Skeletal muscle cell (primary cell): ENCODE data around the gene ZNF662.

Experiments
- DNase-seq: peaks from one replicate; pipeline ENCODE4 v3.0.0-alpha.2; 2010; ENCODE audit warnings: low read depth
- H3K4me3 ChIP-seq: 2 replicates; pipeline ENCODE4 v1.5.1; 2011; ENCODE audit warnings: low read depth, mild to moderate bottlenecking, control low read depth, low read length, moderate library complexity

Gene ZNF662

GRCh38 chr3:42934111-42934510 is 28.2 kb downstream of the ZNF662 start:
- no peak for DNase-seq
- H3K4me3 ChIP-seq, result no peak overlapping the region

DNA sequence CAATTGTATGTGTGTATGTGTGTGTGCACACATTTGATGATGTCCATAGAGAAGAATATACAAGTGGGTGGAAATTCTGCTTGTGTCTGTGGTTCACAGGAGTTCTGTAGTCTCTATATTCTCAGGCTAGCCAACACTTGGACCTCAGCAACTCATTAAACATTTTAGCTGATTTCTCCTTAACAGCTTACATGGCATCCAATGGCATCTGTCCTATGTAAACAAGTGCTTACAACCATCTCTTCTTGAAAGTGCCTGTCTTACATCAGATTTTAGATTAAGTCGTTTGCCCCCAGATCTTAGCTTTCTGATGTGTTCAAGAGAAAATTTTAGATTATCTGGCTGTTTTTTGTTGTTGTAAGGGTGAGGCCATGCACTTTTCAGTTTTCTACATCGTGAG is 29.0 kb downstream of the ZNF662 start:
- H3K4me3 ChIP-seq, result no peak overlapping the region
- no peak for DNase-seq

DNA sequence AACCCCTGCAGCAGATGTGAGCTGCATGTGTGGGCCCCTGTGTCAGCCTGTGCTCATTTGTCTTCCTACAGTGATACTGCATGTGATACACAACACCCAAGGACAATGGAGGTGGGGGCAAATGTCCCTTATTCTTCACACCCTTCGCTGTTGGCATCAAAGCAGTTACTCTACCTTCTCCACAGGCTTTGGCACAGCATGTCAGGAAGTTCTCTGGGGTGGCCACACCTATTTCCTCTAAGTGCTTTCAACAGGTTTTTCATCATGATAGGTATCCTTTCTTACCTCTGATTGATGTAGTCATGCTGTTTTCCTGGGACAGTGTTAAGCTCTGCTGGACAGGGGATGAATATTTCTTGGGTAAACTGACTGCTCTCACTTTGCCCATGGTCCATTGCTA is 29.5 kb downstream of the ZNF662 start:
- no peak for DNase-seq

GRCh38 chr3:42936157-42936981 is 30.4 kb downstream of the ZNF662 start:
- DNase-seq, result no peak
- peak overlapping the region; percentile 45 for H3K4me3 ChIP-seq

More for the DNA sequence above, 29.5 kb downstream of the ZNF662 start:
- H3K4me3 ChIP-seq, result no peak overlapping the region

DNA sequence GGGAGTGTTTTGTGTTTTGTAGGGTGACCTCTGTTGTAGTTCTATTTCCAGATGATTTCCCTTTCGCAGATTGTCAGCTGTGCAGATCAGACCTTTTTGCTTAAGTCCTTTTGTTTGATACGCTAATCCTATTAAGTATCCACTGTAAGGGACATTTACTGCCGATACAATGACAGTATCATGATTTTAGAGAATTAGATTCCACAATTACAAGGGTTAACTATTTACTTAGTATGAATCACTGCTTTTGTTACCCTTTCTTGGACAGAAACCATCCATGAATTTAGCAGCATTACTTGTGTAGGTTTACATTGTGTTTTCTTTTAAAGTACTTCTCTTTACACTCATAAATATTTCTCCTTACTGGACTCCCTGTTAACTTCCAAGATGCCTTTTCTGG is 31.4 kb downstream of the ZNF662 start:
- DNase-seq, result no peak
- H3K4me3 ChIP-seq, result no peak overlapping the region

GRCh38 chr3:42942693-42943092 is 36.8 kb downstream of the ZNF662 start:
- DNase-seq, result no peak
- H3K4me3 ChIP-seq, result no peak overlapping the region

DNA sequence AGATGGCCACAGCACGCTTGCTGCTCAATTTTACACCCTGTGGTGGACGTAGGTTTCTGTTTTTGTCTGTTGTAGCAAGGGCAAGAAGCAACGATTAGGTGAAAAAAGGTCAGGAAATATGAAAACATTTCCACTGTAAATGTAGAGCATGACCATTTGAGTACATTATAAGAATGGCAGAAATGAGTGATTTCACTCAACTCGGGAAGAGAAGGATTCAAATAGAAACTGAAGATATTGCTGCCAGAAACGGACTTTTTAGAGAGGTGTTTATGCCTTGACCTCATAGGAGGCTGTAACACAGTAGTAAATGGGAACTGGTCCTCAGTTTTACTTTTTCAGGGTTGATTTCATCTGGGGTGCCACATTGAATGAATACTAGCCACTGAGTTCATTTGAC is 40.1 kb downstream of the ZNF662 start:
- no peak for DNase-seq
- H3K4me3 ChIP-seq, result no peak overlapping the region

DNA sequence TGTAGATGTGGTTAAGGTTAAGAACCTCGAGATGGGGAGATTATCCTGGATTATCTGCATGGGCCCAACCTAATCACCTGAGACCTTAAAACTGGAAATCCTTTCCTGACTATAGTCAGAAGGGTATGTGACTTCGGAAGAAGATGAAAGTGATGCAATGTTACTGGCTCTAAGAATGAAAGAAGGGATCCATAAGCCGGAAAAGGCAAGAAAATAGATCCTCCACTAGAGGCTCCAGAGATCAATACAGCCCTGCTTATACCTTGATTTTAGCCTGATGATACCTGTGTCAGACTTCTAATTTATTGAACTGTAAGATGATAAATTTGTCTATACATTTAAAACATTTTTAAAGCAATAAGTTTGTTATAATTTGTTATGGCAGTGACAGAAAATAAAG is 51.6 kb downstream of the ZNF662 start:
- no peak overlapping the region for H3K4me3 ChIP-seq
- no peak for DNase-seq

DNA sequence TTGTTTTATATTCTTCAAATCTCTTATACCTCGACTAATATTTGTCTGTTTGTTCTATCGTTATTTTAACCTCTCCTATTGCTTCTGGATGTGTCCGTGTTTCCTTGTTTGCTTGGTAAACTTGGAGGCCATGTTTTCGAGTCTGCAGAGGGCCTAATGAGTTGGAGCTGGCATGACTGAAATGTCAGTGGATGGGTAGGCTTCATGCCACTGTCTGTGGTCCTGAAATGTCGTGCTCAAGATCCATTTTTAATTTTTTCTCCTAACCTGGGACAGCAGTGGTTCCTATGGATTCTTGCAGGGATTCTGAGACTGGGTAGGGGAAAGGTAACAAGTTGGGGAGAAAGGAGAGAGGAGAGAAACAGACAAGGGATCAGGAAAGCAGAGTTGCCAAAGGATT is 54.3 kb downstream of the ZNF662 start:
- no peak for DNase-seq
- no peak overlapping the region for H3K4me3 ChIP-seq

- no peak for DNase-seq
- H3K4me3 ChIP-seq, result no peak overlapping the region
Observed at GRCh38 chr3:42960786-42961185, 54.8 kb downstream of the ZNF662 start.

DNA sequence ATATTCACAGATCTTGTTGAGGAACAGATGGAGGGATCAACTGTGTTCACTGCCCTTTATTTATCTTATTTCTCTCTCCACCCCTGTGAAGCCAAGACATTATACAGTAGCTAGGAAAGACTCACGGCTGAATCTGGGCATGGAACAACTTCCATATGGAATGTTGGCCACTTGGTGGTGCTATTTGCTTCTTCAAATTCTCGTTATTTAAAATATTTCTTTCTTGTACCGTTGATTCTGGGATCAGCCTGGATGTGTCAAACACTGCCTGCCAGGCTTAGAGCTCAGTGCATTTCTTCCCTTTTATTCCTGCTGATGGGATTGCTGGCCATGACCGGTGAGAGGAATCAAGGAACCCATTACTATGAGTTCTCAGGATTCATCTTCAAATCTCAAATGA is 55.7 kb downstream of the ZNF662 start:
- no peak overlapping the region for H3K4me3 ChIP-seq
- DNase-seq, result peak; percentile 16

GRCh38 chr3:42963269-42963668 is 57.3 kb downstream of the ZNF662 start:
- no peak overlapping the region for H3K4me3 ChIP-seq
- no peak for DNase-seq

DNA sequence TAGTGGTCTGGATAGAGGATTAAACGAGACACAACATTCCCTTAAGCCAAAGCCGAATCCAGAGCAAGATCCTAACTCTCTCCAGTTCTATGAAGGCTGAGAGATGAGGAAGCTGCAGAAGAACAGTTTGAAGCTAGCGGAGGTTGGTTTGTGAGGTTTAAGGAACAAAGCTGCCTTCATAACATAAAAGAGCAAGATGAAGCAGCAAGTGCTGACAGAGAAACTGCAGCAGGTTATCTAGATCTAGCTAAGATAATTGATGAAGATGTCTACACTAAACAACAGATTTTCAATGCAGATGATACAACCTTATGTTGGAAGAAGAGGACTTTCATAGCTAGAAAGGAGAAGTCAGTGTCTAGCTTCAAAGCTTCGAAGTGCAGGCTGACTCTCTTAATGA is 58.3 kb downstream of the ZNF662 start:
- no peak for DNase-seq
- no peak overlapping the region for H3K4me3 ChIP-seq
